ENCODE measurements around the gene DNAJC8.

Gene DNAJC8

DNA sequence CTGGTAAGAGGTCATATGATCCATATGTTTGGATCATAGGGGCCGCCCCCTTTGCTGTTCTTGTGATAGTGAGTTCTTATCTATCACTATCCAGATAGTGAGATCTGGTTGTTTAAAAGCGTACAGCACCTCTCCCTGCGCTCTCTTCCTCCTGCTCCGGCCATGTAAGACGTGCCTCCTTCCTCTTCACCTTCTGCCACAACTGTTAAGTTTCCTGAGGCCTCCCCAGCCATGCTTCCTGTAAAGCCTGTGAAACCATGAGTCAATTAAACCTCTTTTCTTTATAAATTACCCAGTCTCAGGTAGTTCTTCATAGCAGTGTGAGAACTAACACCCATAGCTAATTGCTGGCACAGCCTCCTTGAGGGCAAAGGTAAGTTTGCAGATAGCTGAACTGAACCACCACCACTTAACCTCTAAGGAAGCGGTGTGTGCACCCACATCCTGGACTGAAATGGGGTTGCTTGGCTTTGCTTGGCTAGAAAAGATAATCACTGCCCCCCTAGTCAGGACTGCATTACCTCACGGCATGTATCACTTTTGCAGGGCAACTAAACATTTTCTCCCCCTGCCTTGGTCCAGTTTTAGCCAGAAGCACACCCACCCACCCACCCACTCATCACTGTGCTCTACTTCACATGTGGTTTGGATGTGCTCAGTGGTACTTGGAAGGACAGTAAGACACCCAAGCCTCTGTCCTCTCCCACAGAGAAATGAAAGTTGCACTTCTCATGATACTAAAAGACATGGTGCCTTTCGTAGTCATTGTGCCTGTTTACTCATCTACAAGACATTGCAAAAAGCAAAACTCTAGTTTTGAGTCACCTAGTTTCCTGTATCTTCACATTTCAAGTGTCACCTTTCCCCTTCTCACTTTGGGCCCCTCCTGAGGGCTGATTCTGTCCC lies 33.2 kb downstream of the DNAJC8 start:
- DNase-seq = peak; percentile 60 to 73

DNA sequence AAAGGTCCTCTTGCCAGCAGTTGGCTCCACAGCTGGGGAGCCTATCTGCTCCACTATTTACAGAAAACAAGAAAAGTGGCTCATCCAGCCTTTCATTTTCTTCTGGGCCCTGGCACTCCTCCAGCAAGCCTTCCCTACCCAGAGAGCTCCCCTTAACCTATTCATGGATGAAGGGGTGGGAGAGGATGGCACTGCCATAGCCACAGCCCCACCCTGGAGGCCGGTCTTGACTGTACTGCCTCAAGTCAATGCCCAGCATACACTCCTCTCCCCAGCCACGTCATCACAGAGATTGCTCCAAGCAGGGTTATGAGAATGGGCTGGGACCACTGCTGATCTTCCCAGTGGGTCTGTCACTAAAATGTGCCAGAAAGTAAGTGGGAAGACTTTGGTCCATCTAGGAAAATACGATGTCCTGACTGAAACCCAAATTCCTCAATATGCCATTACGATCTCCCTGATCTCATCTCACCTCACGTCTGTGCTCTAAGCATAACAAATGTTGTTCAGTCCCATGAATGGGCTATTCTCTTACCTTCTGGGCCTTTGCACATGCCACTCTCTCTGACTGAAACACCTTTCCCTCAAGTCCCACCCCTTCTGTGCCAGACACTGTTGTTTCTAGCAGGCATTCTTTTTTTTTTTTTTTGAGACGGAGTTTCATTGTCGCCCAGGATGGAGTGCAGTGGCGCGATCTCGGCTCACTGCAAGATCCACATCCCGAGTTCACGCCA lies 35.0 kb downstream of the DNAJC8 start:
- DNase-seq = no peak

DNA sequence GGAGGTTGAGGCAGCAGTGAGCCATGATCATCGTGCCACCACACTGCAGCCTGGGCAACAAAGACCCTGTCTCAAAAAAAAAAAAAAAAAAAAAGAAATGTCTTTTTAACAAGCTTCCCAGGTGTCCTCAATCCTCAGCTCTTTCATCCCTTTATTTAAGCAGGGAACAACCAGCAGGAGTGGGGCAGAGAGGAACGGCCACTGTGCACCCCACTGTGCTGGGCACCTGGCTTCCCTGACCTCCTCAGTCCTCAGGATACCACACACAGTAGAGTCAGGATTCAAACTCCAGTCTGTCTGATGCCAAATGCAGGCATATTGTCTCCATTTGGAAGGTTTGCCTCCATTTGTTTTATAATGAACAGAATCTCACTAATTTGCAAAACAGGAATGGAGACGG lies 36.5 kb downstream of the DNAJC8 start:
- no peak for DNase-seq

DNA sequence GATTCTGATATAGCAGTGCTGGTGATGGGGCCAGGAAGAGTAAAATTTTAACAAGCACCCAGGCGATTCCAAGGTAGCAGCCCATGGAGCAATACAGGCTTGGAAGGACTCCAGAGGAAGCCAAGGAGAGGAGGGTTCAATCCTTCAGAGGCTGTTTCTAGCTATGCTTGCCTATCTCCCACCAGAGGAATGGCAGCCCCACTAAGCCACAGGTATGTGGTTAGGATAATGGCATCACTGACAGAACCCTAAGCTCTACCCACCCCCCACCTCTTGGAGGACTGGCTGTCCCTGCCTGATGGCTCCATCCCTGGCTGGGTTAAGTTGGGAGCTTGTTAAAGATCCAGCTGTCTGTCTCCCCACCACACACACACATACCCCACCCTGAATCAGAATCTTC lies 37.0 kb downstream of the DNAJC8 start:
- DNase-seq = no peak

DNA sequence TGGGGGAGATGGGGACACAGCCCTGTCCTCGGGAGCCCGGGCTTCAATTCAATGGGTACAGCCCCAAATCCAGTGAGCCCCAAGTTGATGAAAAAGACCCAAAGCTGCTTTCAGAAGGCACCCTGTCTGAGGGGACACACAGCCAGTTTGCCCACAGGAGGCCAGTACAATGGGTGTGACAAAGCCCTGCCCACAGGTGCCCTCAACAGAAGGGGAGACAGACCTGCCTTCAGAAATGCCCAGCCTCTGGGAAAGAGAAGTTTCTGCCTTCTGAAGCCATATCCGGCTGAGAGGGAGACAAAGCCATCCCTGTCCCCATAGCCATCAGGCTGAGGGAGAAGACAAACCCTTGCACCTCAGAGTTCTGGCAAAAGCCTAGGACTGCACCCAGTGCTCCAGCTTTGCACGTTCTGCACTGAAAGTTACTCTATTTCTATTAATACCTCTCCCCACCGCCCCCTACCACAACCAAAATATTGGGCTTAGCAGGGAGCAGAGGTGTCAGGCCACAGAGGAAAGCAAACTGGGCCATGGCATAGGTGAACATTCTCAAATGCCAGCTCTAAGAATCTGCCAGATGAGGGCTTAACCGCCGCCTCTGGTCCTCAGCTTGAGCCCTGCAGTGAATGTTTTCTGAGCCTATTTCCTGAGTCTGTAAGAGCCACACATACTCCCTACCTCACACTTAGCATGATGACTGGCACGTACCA lies 38.3 kb downstream of the DNAJC8 start:
- DNase-seq = no peak

DNA sequence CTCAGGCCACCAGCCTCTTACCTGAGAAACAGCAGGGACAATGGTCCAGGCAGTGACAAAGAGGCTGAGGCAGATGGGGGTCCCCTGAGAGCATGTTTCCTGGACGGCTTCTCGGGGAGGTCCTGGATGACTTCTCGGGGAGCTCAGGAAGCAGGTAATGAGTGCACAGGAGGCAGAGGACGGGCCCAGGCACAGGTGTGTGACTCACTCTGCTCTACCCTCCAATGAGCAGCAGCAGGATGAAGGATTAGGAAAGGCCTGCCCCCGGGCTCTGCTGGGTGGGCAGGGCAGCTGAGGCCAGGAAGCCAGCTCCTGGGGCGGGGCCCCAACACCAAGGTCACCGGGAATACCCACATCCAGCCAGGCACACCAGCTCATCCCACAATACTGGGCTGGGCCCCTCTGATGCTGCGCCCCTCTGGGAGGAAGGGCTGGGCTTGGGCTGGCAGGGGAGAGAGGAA lies 39.1 kb downstream of the DNAJC8 start:
- no peak for DNase-seq

DNA sequence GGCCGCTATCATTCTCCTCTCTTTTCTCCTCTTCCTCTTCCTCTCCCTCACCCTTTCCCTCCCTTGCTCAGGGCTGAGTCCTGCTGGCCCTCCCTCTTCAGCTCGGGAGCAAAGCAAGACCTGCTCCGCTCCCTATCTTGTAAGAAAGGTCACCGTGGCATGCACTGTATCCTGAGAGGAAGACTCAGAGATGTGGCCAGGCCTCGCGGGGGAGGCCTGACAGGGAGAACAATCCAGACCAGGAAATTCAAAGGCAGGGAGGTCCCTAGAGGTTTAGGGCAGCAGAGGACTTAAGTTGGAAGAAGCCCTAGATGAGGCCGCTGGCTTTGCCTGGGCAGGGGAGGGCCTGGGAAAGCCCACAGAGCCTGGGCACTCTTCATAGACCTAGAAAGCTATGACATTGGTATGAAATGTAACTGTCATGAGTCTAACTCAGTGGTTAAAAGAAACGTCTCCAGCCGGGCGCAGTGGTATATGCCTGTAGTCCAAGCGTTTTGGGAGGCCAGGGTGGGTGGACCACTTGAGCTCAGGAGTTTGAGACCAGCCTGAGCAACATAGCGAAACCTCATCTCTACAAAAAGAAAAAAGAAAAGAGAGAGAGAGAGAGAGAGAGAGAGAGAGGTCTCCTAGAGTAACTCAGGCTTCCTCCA lies 41.7 kb downstream of the DNAJC8 start:
- no peak for DNase-seq

DNA sequence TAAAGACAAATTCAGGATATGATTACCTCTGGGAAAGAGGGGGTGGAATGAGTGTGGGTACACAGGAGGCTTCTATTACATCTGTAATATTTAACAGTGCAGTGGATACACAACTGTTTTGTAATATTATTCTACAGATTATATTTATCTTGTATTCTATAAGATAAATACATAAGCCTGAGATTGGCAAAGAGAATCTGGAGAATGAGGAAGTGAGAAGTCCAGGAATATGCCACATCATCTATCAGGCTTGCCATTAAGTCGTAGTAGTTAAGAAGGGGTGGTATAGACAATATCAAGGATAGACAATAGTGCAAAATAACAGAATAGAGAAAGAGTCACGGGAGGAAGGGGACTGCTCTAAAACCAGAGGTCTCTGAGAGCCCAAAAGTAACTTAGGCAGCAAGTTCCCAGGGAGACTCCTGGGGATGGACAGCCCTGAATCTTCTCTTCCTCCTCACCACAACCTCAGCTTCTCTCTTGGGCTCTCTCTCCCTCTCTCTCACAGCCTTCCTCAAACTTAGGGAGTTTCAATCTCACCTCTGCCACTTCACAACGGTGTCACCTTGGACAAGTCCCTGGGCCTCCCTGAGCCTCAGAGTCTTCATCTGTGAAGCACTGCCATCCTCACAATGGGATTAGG lies 42.4 kb downstream of the DNAJC8 start:
- no peak for DNase-seq

DNA sequence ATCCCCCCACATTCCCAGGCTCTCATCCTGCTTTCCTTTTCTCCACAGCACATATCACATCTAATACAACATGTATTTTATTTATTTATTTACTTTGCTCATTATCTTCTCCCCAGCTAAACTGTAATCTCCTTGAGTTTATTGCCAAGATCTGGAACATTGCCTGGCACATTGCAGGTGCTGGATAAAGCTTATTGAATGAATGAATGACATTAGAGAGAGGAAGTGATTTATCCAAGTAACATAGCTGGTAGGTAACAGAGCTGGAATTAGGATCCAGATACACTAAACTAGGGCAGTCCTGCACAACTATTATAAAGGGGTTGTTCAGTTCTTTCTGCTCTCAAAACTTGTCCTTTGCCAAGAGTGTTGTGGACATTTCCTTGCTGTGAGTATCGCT lies 47.8 kb downstream of the DNAJC8 start:
- no peak for DNase-seq

DNA sequence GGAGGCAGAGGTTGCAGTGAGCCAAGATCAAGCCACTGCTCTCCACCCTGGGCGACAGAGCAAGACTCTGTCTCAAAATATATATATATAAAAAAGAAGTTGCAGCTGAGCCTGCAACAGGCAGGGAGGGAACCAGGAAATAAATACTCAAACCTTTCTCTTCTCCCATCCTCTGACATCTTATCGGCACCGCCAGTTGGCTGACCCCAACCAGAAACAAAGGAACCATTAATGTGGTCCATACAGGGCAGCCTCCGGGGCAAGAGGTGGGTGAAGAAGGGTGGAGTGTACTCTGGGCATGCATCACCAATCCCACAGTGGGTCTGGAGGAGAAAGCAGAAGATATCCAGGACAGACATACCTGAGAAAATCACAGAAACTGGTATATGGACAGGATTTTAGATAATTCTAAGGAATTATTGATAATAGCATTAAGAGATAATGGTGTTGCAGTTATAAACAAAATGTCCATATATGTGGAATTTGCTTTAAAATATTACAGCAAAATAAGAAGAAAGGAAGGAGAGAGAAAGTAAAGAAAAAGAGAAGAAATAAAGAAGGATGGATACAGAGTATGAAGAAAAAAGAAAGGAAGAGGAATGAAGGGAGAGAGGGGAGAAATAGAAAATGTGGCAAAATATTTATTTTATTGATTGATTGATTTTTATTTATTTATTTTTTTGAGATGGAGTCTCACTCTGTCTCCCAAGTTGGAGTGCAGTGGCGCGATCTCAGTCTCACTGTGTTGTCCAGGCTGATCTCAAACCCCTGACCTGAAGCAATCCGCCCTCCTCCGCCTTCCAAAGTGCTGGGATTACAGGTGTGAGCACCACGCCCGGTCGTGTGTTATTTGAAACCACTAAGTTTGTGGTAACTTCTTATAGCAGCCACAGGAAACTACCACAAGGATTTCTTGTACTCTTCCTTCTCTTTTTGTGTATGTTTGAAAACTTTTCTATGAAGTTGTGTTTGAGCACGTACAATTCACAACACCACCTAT lies 52.2 kb downstream of the DNAJC8 start:
- DNase-seq = no peak

DNA sequence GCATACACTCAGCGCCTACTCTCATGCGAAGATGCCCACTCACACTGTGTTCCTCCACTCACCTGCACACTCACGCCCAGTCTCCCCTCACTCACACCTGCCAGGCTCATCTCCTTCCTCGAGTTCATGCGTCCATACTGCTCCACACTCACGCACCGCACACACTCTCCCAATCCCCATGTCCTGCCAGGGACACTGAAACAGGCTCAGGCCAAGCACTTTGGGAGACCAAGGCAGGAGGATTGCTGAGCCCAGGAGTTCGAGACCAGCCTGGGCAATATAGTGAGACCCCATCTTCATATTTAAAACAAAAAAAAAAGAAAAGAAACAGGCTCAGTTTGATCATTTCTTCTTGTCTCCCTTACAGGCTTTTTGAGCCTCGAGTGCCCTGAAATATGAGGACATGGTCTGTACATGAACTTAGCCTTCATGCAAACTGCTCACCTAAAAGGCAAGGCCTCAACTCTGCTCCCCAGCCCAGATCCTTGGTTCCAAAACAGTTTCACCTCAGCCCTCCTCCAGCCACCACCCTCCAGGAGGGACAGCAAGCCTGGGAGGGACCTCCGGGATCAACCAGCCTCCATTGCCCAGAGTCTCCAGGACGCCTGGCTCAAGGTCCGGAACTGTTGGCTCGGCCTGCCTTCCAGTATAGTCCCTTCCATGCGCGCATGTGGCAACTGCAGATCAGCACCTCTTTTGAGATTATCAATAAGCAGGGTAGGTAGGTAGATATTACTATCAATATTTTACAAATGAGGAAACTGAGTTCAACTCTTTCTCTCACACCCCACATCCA lies 53.9 kb downstream of the DNAJC8 start:
- no peak for DNase-seq

DNA sequence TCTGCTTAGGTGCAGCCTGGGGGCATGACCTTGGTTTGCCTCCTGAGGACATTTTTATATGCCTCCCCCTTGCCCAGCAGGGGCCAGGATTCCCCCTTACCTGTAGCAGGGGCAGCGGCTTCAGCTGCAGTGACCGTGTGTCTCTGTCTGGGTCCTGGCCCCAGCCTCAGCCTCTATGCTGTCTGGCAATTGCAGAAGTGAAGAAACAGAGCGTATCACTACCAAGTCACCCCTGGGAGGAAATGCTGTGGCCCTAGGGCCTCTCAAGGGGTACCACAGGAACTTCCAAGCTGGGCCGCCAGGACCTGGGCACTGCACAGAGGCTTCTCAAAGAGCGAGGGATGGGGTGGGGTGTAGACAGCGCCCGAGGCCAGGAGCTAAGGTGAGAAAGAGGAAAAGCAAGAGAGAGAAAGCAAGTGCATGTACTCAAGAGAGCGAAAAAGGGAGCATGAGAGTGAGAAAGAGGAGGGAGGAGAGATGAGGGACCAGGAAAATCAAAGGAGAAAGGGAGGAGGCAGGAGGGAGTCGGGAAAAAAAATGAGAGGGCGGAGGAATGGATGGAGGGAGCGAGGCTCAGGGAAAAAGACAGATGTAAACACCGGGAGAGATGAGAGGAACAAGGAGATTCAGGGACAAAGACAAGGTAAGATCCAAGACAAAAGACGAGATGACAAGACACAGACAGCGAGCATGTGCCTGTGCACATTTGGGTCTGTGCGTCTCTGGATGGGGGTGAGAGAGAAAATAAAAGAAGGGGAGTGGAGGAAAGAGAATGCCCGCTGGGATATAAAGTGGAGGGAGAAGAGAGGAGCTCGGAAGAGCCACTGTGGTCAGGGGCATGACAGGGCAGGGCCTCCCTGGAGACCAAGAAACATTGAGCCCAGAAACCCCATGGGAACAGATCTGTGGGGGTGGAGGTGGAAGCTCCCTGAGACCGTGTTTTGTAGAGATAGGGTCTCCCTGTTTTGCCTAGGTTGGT lies 56.0 kb downstream of the DNAJC8 start, which contains the start of gene PTAFR:
Gene PTAFR (minus strand): TSS at position 199 of the 979 bp plus-strand sequence. CDS start 25,669 bp downstream, outside the sequence.
- DNase-seq = no peak

DNA sequence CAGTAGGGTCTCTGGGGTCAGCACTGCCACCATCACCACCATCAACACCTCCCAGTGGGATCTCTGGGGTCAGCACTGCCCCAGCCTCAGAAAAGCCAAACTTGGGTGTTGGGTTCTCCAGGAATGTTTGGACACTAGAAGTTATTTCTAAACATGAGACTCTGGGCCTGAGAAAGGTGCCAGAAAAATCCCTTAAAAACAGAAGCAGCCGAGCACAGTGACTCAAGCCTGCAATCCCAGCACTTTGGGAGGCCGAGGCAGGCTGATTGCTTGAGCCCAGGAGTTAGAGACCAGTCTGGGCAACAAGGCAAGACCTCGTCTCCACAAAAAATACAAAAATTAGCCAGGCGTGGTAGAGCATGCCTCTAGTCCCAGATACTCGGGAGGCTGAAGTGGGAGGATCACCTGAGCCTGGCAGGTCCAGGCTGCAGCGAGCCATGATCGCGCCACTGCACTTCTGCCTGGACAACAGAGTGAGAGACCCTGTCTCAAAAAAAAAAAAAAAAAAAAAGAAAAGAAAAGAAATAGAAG lies 56.8 kb downstream of the DNAJC8 start:
- no peak for DNase-seq

DNA sequence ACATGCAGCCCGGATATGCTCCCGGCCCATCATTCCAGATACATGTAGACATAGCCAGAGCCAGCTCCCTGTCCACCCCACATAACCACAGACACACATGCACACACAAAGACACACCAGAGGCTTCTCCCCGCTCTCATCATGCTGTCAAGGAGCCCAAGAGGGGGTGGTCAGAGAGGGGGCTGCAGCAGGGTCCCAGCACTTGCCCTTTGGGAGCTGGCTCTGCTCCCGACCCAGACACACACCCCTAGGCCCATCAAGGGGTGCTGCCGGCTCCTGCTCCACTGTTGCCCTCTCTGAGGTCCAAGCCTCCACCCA lies 58.9 kb downstream of the DNAJC8 start:
- no peak for DNase-seq

DNA sequence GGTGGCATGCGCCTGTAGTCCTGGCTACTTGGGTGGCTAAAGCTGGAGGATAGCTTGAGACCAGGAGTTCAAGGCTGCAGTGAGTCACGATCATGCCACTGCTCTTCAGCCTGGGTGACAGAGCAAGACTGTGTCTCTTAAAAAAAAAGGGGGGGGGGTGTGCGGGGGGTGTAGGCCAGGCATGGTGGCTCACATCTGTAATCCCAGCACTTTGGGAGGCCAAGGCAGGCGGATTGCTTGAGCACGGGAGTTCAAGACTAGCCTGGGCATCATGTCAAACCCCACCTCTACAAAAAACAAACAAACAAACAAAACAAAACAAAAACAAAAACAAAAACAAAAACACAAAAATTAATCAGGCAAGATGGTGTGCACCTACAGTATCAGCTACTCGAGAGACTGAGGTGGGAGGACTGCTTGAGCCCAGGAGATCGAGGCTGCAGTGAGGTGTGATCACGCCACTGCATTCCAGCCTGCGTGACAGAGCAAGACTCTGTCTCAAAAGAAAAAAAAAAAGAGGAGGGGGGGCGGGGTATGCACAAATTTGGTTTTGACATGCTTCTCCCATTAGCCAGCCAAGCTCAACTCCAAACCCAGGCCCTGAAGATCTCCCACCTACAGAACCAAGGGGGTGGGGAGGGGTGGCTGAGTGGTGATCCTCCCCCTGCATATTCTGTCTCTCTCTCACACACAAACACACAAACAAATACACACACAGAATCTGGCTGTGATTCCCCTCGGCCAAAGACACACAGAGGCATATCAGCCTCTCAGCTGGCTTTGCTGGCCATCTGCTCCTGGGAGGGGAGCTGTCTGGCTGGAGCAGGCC lies 59.5 kb downstream of the DNAJC8 start:
- no peak for DNase-seq

DNA sequence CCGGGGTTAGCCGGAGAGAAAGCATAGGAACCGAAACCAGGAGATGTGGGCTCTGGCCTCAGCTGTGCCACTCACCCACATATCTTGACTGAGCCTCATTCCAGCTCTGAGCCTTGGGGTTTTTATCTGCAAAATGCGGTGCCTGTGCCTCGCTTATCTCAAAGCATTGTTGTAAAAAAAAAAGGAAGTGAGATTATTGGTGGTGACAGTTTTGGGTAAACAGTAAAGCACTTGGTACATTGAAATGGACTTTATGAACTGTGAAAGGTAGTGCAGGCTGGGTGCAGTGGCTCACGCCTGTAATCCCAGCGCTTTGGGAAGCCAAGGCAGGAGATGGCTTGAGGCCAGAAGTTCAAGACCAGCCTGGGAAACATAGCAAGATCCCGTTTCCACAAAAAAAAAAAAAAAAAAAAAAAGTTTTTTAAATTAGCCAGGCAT lies 60.1 kb downstream of the DNAJC8 start:
- DNase-seq = peak; percentile 48 to 56

DNA sequence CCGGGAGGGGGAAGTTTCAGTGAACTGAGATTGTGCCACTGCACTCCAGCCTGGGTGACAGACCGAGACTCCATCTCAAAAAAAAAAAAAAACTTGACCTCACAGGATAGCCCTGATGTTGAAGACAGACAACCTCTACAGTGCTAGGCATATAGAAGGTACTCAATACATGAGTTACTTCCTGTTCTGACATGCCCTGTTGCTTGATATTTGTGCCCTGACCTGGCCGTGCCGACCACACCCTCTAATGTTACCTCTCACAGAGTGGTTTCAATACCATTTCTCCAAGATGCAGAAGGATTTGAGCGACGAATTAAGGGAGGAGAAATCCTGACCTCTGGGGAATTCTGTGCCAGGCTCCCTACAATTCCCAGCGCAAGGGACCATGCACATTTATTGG lies 61.6 kb downstream of the DNAJC8 start:
- DNase-seq = no peak

Measured in activated CD4-positive, alpha-beta T cell treated with anti-CD3 and anti-CD28 coated beads, Interleukin-2, amount 50 U/mL, for 48 hours (primary cell).